NCI-H128 (cell line): ENCODE data around the gene USF1.
A peak's percentile ranks its signal among the peaks of the same experiment; 100 is the strongest.
"Not testable (repeated sequence)": the region's sequence is repeated elsewhere in the genome, so short reads cannot be mapped to it uniquely, and the experiment has no call there.

ENCODE experiments used
- DNase-seq: peaks from one replicate; lab custom pipeline; 2025; ENCODE audit not compliant: unreplicated experiment; lab: John Stamatoyannopoulos, UW

Gene USF1

DNA sequence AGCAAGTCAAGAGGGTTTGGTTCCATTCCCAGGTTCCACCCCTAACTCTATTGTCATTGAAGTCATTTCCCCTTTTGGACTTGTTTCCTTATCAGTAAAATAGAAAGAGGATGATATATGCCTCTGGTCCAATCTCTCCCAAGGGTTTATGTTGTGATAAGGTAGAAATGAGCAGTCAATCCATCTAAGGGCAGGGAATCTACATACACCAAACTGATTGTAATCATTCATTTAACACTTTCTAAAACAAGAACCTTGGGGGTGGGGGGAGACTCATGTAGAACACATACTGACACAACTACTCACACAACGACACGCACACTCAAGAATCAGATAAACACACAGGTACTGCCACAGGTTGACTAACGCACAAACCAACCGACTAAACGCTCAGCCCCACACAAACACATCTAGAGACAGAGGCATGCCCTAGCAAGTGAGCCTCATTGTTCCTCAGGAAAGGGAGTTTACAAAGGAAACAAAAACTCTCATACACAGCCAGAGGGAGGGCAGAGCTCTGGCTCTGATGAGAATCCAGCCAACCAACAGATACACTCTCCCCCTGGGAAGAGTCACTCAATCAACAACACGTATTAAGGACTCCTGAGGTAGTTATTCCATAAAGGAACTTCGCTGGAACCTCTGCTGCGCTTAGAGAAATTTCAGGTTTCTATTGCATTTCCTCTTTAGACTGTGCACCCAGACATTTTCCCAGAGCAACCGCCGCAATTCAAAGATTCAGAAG, 25.9 kb downstream of the USF1 start:
- DNase-seq = peak; percentile 34

- not testable (repeated sequence) for DNase-seq
These were observed 26.6 kb downstream of the USF1 start for GRCh38 chr1:161019111-161019660.

DNA sequence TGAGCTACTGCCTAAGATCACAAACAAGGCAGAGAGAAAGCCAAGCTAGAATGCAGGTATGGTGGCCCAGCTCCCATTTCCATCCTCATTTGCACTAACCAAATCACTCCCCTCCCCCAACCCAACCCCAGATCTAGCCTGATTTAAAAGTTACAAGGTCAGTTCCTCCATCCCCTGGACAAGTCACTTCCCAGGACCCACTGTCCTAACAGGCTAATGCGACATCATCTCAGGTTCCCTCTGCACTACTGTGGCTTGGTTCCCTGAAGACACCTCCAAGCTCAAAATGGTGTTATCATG, 27.2 kb downstream of the USF1 start:
- no peak for DNase-seq

- no peak for DNase-seq
These were observed 27.8 kb downstream of the USF1 start for GRCh38 chr1:161017756-161018630.

DNA sequence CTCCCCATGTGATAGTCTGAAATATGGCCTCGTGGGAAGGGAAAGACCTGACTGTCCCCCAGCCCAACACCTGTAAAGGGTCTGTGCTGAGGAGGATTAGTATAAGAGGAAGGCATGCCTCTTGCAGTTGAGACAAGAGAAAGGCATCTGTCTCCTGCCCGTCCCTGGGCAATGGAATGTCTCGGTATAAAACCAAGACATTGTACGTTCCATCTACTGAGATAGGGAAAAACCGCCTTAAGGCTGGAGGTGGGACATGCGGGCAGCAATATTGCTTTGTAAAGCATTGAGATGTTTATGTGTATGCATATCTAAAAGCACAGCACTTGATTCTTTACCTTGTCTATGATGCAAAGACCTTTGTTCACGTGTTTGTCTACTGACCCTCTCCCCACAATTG, 28.6 kb downstream of the USF1 start:
- DNase-seq = not testable (repeated sequence)

GRCh38 chr1:161016683-161017082, 29.1 kb downstream of the USF1 start:
- not testable (repeated sequence) for DNase-seq

GRCh38 chr1:161013488-161014230, 32.1 kb downstream of the USF1 start:
- DNase-seq = no peak

- DNase-seq = no peak
These were observed 32.7 kb downstream of the USF1 start for GRCh38 chr1:161013131-161013487.

GRCh38 chr1:161012420-161012819, 33.4 kb downstream of the USF1 start:
- DNase-seq = no peak

DNA sequence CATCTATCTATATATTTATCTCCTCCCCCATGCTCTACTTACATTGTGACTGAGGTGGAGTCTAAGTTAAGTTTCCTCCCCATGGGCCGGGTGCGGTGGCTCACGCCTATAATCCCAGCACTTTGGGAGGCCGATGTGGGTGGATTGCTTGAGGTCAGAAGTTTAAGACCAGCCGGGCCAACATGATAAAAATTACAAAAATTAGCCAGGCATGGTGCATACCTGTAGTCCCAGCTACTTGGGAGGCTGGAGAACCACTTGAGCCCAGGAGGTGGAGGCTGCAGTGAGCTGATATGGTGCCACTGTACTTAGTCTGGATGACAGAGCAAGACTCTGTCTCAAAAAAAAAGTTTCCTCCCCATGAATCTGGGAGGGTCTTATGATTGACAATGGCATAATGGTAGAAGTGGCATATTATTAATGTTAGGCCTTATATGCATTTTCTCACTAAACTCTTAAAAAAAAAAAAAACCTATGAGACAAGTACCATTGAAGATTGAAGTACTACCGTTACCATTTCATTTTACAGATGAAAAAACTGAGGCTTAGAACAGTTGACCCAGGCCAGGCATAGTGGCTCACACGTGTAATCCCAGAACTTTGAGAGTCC, 36.1 kb downstream of the USF1 start:
- no peak for DNase-seq

DNA sequence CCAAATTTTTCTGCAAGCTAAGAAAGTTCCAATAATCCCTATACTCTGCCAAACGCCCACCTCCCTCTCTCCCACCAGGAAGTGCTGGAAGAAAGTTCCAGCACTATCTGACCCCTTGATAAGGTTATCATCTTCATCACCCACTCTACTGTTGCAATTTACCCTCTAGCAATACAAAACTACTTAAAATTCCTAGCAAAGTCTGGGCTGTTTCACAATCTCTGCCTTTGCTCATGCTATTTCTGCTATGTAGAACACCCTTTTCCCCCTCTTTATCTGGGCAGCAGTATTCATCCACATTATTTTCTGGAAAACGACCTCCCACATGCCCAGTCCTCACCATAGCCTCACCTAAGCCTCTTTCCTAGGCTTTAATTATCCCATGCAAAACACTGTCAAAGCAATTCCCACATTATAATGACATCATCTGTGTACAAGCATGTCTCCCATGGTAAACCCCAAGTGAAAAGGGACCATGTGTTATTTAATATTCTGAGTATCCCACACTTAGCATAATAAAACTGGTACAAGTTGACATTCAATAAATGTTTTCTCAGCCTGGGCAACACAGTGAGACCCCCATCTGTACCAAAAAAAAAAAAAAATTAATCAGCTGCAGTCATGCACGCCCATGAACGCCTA, 36.8 kb downstream of the USF1 start:
- DNase-seq = no peak

- no peak for DNase-seq
These were observed 38.4 kb downstream of the USF1 start for GRCh38 chr1:161007369-161007768.

DNA sequence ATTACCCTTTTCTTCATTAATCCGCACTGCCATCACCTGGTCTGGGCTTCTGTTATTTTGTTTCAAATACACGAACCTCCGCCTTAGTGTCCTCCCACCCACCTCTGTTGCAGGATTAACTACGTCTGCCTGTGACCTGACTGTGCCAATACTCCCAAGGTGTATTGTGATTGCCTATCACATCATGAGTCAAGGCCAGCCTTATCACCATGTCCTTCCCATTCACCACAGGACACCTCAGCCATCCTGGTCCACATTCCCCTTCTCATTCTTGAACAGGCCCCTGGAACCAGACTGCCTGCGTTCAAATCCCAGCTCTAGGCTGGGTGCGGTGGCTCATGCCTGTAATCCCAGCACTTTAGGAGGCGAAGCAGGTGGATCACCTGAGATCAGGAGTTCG, 39.2 kb downstream of the USF1 start:
- no peak for DNase-seq

DNA sequence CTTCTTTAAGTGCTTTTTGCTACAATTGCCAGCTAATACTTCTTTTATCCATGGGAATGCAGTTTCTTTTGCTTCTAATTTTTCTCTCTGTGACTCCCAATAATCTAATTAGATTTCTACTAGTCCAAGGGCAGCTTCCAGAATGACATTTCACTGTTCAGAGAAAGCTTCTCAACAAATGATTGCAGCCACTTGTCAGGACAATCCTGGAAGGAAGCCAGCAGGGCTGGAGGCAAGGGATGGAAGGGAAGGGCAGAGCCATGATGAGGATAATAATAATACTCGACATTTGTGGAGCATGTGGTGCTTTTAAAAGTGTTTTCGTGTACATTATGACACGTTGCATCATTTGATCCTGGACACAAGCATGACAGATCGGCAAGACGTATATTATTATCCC, 44.3 kb downstream of the USF1 start:
- no peak for DNase-seq

DNA sequence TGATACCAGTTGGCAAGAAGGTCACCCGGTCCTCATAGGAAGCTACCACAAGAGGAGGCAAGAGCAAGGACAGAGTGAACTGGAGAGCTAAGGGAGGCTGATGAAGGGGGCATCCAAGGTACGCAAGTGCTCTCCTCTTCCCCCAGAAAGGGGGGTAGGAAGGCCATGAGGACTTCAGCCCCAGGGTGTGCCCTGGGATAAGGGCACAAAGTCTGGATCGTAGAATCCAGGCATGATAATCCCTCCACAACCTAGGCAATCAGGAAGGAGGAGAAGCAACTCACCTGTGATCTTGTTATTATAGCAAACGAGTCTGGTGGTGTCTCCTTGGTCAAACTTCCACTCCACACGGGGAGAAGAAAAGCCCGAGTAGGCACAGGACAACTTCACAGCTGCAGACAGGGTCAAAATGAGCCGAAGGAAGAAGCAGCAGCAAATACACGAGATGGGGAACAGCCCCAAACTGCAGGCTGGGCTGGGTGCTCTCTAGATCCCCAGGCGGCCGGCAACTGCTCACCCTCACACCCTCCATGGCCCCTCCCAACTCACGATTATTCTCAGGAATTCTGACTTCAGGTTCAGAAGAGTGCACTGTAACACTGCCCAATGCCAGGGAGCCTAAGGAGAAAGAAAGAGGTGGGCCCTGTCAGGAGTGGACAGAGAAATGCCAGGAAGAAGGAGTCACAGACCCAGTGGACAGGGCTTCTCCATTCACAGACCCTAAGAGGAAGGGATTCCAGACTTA, 44.9 kb downstream of the USF1 start:
- DNase-seq = no peak

- no peak for DNase-seq
These were observed 46.4 kb downstream of the USF1 start for GRCh38 chr1:160999376-160999775.

GRCh38 chr1:160997323-160998038, 48.3 kb downstream of the USF1 start:
- DNase-seq = no peak

DNA sequence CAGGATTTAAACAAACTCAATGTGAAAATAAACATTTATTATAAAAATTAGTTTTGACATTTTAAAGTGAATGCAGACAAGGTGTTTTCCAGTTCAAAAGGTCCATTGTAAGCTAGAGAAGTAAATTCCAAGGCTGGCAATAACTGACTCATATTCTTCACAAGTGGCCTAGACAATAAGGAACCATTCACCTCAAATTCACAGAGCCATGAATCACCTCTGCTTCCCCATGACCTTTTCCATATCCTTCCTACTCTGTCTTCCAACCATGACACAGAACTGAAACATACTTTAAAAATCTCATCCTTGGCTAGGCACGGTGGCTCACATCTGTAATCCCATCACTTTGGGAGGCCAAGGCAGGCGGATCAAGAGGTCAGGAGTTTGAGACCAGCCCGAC, 49.6 kb downstream of the USF1 start:
- no peak for DNase-seq

- no peak for DNase-seq
These were observed 52.1 kb downstream of the USF1 start for GRCh38 chr1:160993544-160994193.
